ENCODE results near the gene SLC7A4.
"Not testable (repeated sequence)": the region's sequence is repeated elsewhere in the genome, so short reads cannot be mapped to it uniquely, and the experiment has no call there.

Gene SLC7A4

DNA sequence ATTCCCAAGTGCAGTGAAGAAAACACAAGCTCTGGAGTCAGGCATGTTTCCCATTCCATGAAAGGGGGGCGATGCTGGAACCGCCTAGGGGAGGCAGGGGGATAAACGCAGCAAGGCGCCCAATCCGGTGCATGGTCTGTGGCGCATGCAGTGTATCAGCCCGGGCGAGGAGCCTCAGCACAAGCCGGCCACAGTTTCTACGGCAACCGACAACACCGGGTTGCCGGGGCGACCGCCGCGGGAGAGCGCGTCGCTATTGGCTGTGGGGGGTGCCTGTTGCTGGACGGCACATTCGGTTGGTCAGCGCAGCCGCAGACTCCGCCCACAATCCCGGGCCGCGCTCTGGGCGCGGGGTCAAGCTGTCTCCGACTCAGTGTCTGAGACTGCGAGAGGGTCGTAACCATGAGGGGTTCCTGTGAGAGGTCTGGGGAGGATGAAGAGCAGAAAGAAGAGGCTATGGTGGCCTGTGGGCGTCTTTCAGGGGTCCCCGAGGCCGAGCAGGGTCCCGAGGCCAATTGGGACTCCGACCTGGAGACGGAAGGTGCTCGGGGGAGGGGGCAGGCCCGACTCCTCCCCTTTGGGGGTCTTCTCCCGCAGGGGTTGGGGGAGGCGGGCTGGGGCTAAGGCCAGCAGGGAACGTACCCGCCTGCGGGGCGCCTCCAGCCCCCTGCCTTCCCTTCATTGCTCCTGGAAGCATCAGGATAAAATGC, 13.4 kb upstream of the SLC7A4 start, which contains the start of gene LRRC74B:
Gene LRRC74B (plus strand): TSS at position 362 of the 710 bp plus-strand sequence. CDS start 41 bp downstream, at position 403.
- peak; percentile 84 to 99 (median 92) for DNase-seq
- intact Hi-C loops (cut with DNase I), result no loop called here

DNA sequence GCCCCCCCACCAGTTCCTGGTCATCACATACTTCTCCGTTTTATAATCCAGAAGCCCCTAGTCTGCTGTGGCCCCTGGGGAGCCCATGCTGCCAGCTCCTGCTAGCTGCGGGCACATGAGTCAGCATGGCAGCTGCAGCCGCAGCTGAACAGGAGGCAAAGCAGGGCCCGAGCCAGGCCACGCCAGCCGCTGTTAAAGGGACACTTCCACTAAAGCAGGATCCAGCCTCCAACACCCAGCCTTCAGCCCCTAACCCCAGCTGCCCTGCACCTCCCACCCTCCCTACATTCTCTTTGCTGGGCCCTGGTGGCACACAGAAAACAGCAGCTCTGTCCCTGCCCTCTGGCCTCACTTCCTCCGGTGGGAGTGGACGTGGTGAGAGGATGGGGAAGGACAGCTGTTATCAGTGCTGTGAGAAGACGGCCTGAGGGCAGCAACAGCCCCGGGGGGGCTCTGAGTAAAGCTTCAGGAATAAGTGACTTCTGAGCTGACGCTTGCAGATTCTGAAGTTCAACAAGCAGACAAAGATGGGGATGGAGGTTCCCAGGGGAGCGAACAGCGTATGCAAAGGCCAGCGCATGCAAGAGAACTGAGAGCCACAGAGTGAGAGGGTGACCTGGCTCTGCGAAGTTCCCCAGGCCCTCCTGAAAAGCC, 12.7 kb upstream of the SLC7A4 start:
- peak in 9 of 10 donors; percentile 28 to 93 (median 53) for DNase-seq
- intact Hi-C loops (cut with DNase I), result no loop called here

DNA sequence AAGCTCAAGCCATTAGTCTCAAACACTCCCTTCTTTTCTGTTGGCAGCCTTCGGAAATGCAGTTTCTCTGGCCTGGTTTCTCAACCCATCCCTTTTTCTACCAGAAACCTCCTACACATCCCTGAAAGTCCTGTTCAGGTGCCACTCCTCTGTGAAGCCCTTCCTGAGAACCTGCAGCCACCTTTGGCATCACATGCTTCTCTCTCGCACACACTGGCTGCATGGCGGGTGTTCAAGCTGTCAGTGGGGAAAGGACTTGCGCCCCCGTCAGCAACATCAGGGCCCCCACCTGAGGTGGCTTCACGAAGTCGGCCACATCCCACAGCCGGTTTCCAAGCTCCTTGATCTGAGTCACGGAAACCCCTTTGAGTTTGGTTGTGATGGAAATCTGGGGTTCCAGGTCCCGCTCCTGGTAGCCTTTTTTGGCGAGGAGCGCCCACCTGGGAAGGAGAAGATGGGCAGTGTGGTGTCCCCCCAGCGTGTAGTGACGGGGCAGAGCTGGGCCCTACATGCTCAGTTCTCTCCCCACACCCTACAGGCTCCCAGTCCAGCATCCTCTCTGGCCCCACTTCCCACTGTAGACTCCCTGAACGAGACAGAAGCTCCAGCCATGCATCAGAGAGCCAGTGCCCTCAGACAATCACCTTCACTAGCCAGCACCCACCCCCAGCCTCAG, 11.6 kb upstream of the SLC7A4 start:
- intact Hi-C loops (cut with DNase I), result no loop called here
- DNase-seq, result peak in 3 of 10 donors; percentile 59 to 77 (median 66)

DNA sequence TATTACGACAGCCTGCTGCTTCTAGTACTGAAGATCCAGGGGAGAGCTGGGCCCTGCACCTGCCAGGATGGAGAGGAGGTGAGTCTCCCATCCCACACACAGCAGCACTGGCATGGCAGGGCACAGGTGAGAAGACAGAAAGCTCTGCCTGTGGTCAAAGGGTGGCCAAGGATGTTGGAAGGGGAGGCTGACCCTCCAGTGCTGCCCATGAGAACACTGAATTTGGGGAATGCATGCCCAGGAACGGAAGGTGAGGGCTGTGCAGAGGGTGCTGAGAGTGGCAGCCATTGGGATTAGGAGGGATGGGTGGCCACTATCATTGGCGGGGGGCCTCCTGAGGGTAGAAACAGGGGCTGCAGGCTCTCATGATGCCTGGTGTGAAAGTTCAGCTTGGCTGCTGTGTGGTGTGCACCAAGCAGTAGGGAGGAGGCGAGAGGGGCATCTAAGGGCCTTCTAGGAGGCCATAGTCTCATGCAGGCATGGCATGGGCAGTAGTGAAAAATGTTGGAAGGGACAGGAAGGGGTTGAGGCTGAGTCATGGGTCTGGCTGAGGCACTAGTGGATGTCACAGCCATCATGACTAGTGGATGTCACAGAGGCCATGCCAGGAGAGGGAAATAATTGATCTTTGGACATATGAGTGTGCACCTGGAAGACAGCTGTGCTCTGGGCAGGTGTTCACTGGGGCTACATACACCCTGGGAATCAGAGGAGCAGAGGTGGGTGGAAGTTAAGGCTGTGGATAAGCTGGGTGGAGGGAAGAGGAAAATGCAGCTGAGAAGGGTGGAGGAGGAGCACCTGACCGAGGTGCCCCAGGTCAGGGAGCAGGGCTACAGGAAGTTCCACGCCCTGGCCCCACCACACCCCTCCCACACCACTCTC, 10.9 kb upstream of the SLC7A4 start:
- intact Hi-C loops (cut with DNase I), result no loop called here
- DNase-seq, result peak in 4 of 10 donors; percentile 5 to 46 (median 28)

GRCh38 chr22:21041937-21042336, 9.6 kb upstream of the SLC7A4 start:
- peak in 3 of 10 donors; percentile 4 to 21 (median 14) for DNase-seq
- intact Hi-C loops (cut with DNase I), result no loop called here

- intact Hi-C loops (cut with DNase I), result not testable (repeated sequence)
Measured at GRCh38 chr22:21039158-21039557, 6.8 kb upstream of the SLC7A4 start.

GRCh38 chr22:21038405-21038804, 6.0 kb upstream of the SLC7A4 start:
- peak in 2 of 10 donors; percentile 37 to 44 for DNase-seq
- intact Hi-C loops (cut with DNase I), result no loop called here

More at GRCh38 chr22:21039158-21039557, 6.8 kb upstream of the SLC7A4 start:
- peak in 2 of 10 donors; percentile 10 for DNase-seq

GRCh38 chr22:21034989-21035388, 2.6 kb upstream of the SLC7A4 start:
- intact Hi-C loops (cut with DNase I), result no loop called here
- peak in 1 of 10 donors; percentile 9 for DNase-seq

DNA sequence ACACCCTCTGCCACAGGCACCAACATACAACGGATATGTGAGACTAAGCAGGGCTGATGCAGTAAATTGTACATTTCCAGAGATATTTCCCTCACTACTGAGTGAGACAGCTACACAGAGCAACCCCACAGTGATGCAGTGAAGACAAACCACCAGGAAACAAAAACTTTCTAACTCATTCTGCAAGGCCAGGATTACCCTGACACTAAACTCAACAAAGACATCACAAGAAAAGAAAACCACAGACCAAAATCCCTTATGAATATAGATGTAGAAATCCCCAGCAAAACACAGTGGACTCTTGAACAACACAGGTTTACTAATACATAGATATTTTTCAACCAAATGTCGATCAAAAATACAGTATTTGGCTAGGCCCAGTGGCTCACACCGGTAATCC, 1.5 kb upstream of the SLC7A4 start:
- intact Hi-C loops (cut with DNase I), result no loop called here
- DNase-seq, result no peak

DNA sequence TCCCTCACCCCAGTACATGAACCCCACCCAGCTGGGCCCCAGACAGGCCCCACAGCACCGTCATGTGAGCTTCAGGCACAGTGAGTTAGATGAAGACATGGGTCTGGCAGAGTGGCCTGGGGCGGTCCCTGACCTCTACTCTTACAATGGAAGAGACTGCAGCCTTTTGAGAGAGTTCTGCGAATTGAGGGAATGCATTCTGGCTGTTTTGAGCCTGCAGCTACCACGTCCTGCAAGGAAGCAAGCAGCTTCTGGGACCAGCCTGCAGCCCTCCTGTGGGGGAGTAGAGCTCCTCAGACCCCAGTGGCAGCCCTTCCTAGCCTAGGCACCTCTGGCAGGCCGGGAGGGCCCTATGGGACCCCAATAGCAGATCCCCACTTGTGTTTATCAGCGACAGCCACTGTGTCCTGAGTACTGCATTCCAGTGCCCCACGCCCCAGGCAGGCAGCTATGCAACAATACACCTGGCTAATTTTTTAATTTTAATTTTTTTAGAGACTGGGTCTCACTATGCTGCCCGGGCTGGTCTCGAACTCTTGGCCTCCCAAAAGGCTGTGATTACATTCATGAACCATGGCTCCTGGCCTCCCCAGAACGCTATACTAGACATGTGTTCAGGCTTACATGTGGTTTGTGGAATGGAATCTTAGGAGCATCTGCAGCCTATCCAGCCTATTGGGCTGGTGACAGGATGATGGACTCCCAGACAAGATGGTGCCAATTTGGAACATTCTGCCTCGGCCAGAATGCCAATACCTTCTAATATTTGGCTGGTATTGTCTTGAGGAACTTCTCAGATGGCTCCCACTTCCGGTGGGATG, 717 bp upstream of the SLC7A4 start:
- intact Hi-C loops (cut with DNase I), result no loop called here

GRCh38 chr22:21031545-21032036, 770 bp downstream of the SLC7A4 start:
- intact Hi-C loops (cut with DNase I), result no loop called here

More for the DNA sequence above, 717 bp upstream of the SLC7A4 start:
- peak in 1 of 10 donors; percentile 48 for DNase-seq

DNA sequence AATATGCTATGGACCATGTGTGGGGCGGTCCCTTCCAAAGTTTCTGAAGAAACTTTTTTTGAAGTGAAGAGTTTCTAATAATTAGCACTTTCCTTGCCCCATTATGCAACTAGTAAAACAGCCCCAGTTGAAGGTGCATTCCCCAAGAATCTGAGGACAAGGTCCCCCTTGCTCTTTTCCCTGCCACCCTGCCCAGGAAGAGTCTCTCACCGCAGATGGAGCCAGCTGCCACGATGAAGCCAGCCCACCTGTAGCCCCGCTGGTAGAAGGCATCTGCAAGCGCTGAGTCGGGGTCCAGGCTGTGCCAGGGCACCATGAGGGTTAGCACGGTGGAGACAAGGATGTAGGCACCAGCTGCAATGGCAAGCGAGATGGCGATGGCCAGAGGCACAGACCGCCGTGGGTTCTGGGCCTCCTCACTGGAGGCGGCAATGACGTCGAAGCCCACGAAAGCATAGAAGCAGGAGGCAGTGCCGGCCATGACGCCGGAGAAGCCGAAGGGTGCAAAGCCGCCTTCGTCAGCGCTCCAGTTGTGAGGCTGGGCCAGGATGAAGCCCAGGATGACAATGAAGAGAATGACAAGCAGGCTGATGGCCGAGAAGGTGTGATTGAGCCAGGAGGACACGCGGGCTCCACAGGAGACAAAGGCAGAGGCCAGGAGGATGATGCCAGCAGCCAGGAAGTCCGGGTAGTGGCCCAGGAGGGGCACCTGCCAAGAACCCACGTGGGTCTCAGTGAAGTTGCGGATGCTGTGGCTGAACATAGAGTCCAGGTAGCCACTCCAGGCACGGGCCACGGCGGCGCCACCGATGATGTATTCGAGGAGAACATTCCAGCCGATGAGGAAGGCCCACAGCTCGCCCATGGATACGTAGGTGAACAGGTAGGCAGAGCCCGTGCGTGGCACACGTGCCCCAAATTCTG, 1.5 kb downstream of the SLC7A4 start:
- peak in 2 of 10 donors; percentile 78 for DNase-seq
- intact Hi-C loops (cut with DNase I), result no loop called here

More at GRCh38 chr22:21031545-21032036, 770 bp downstream of the SLC7A4 start:
- DNase-seq, result peak in 2 of 10 donors; percentile 66 to 67

DNA sequence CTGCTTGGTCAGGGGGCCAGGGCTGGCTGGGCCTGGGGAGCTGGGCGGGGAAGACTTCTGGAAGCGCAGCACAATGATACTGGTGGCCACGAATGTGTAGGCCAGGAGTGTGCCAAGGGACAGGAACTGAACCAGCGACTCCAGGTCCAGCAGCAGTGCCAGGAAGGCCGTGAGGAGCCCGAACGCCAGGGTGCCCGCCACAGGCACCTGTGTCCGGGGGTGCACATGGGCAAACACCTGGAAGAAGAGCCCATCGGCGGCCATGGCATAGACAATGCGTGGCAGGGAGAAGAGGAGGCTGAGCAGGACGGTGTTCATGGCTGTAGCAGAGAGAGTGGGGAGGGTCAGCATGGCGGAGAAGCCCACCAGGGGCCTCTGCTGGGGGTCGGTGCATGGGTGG, 2.3 kb downstream of the SLC7A4 start:
- peak in 2 of 10 donors; percentile 72 to 74 for DNase-seq
- intact Hi-C loops (cut with DNase I), result no loop called here

- intact Hi-C loops (cut with DNase I), result no loop called here
Measured at GRCh38 chr22:21029486-21030025, 2.8 kb downstream of the SLC7A4 start.

GRCh38 chr22:21028277-21029251, 3.8 kb downstream of the SLC7A4 start:
- intact Hi-C loops (cut with DNase I), result no loop called here
- peak in 2 of 10 donors; percentile 63 to 78 for DNase-seq

More at GRCh38 chr22:21029486-21030025, 2.8 kb downstream of the SLC7A4 start:
- DNase-seq, result peak in 2 of 10 donors; percentile 59 to 75

All from posterior cingulate gyrus (tissue), 11 donors.